Ascending aorta (tissue), 2 donors: ENCODE results near the gene AR. TPM values are rescaled to one million over a fixed set of nuclear protein-coding genes. Genes with fewer than 3 reads are reported as not detected.

Experiments
- DNase-seq, 2 donors: peaks; one replicate each; pipeline ENCODE4 v3.0.0-alpha.2; 2019; ENCODE audit warnings: low spot score in 2 of 2
- H3K27ac ChIP-seq, 2 donors: fragments of 200-600 bp; sonication (generic); one replicate each; pipeline ENCODE4 v1.5.1; 2016 to 2017; ENCODE audit warnings: mild to moderate bottlenecking in 1 of 2
- H3K27me3 ChIP-seq: fragments of 200-600 bp; sonication (generic); one replicate; pipeline ENCODE4 v1.5.1; 2017
- H3K36me3 ChIP-seq, 2 donors: fragments of 200-600 bp; sonication (generic); one replicate each; pipeline ENCODE4 v1.5.1; 2016
- H3K4me1 ChIP-seq, 2 donors: fragments of 200-600 bp; sonication (generic); one replicate each; pipeline ENCODE4 v1.5.1; 2016 to 2017; ENCODE audit warnings: mild to moderate bottlenecking in 1 of 2
- H3K4me3 ChIP-seq, 2 donors: fragments of 200-600 bp; sonication (generic); one replicate each; pipeline ENCODE4 v1.5.1; 2016 to 2017; ENCODE audit warnings: mild to moderate bottlenecking in 1 of 2
- H3K9me3 ChIP-seq, 2 donors: fragments of 200-600 bp; sonication (generic); one replicate each; pipeline ENCODE4 v1.5.1; 2016
- intact Hi-C: fragments of 100-400 bp; cut with DNase I; formaldehyde crosslinking; loops from one replicate; pipeline ENCODE4 v1.15.1; 2023
- total RNA-seq: library from RNA; depleted of rRNA; stranded (reverse); fragments of >200 nt; gene quantifications from one replicate; pipeline ENCODE4 v1.1.0, GENCODE V29; 2016
- TF ChIP-seq, protein P1 (sequence below), 3 experiments: fragments of 200-600 bp in 2 of 3; fragments of 450-650 bp in 1 of 3; sonication (generic) in 2 of 3; IDR thresholded peaks; one replicate each; pipeline ENCODE4 v1.5.1; 2016 to 2019; ENCODE audit warnings: antibody characterized with exemption in 3 of 3, mild to moderate bottlenecking in 1 of 3, moderate library complexity in 1 of 3

The AR gene
- total RNA-seq, 1 donor from 2014 or later = 16.3 TPM

DNA sequence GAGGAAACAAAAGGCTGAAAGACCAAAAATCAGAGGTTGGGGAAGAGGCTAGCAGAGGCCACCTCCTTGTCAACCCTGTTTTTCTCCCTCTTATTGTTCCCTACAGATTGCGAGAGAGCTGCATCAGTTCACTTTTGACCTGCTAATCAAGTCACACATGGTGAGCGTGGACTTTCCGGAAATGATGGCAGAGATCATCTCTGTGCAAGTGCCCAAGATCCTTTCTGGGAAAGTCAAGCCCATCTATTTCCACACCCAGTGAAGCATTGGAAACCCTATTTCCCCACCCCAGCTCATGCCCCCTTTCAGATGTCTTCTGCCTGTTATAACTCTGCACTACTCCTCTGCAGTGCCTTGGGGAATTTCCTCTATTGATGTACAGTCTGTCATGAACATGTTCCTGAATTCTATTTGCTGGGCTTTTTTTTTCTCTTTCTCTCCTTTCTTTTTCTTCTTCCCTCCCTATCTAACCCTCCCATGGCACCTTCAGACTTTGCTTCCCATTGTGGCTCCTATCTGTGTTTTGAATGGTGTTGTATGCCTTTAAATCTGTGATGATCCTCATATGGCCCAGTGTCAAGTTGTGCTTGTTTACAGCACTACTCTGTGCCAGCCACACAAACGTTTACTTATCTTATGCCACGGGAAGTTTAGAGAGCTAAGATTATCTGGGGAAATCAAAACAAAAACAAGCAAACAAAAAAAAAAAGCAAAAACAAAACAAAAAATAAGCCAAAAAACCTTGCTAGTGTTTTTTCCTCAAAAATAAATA, 179.9 kb downstream of the AR start:
- H3K4me1 ChIP-seq = no peaks in the 10 kb centered on the region
- no peaks in the 10 kb centered on the region for H3K9me3 ChIP-seq
- no peaks in the 10 kb centered on the region for H3K36me3 ChIP-seq
- intact Hi-C loops = no loop called here
- no peak for DNase-seq
- no peak overlapping the region for H3K4me3 ChIP-seq
- H3K27ac ChIP-seq = no peak overlapping the region
- H3K27me3 ChIP-seq = no peaks in the 10 kb centered on the region
- TF ChIP-seq, protein P1, sequence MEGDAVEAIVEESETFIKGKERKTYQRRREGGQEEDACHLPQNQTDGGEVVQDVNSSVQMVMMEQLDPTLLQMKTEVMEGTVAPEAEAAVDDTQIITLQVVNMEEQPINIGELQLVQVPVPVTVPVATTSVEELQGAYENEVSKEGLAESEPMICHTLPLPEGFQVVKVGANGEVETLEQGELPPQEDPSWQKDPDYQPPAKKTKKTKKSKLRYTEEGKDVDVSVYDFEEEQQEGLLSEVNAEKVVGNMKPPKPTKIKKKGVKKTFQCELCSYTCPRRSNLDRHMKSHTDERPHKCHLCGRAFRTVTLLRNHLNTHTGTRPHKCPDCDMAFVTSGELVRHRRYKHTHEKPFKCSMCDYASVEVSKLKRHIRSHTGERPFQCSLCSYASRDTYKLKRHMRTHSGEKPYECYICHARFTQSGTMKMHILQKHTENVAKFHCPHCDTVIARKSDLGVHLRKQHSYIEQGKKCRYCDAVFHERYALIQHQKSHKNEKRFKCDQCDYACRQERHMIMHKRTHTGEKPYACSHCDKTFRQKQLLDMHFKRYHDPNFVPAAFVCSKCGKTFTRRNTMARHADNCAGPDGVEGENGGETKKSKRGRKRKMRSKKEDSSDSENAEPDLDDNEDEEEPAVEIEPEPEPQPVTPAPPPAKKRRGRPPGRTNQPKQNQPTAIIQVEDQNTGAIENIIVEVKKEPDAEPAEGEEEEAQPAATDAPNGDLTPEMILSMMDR (IDR thresholded peaks at IDR 0.05) = no peak

DNA sequence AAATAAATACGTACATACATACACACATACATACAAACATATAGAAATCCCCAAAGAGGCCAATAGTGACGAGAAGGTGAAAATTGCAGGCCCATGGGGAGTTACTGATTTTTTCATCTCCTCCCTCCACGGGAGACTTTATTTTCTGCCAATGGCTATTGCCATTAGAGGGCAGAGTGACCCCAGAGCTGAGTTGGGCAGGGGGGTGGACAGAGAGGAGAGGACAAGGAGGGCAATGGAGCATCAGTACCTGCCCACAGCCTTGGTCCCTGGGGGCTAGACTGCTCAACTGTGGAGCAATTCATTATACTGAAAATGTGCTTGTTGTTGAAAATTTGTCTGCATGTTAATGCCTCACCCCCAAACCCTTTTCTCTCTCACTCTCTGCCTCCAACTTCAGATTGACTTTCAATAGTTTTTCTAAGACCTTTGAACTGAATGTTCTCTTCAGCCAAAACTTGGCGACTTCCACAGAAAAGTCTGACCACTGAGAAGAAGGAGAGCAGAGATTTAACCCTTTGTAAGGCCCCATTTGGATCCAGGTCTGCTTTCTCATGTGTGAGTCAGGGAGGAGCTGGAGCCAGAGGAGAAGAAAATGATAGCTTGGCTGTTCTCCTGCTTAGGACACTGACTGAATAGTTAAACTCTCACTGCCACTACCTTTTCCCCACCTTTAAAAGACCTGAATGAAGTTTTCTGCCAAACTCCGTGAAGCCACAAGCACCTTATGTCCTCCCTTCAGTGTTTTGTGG, 180.7 kb downstream of the AR start:
- no peaks in the 10 kb centered on the region for H3K36me3 ChIP-seq
- H3K4me1 ChIP-seq = no peaks in the 10 kb centered on the region
- intact Hi-C loops = no loop called here
- no peak for DNase-seq
- H3K27me3 ChIP-seq = no peaks in the 10 kb centered on the region
- H3K9me3 ChIP-seq = no peaks in the 10 kb centered on the region
- H3K27ac ChIP-seq = no peak overlapping the region
- no peak overlapping the region for H3K4me3 ChIP-seq
- TF ChIP-seq, protein P1 (IDR thresholded peaks at IDR 0.05) = no peak

DNA sequence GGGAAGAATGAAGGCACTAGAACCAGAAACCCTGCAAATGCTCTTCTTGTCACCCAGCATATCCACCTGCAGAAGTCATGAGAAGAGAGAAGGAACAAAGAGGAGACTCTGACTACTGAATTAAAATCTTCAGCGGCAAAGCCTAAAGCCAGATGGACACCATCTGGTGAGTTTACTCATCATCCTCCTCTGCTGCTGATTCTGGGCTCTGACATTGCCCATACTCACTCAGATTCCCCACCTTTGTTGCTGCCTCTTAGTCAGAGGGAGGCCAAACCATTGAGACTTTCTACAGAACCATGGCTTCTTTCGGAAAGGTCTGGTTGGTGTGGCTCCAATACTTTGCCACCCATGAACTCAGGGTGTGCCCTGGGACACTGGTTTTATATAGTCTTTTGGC, 181.7 kb downstream of the AR start:
- H3K27me3 ChIP-seq = no peaks in the 10 kb centered on the region
- no peaks in the 10 kb centered on the region for H3K4me1 ChIP-seq
- H3K4me3 ChIP-seq = no peak overlapping the region
- H3K27ac ChIP-seq = no peak overlapping the region
- intact Hi-C loops = no loop called here
- no peak for DNase-seq
- no peaks in the 10 kb centered on the region for H3K9me3 ChIP-seq
- H3K36me3 ChIP-seq = no peaks in the 10 kb centered on the region
- TF ChIP-seq, protein P1 (IDR thresholded peaks at IDR 0.05) = no peak

DNA sequence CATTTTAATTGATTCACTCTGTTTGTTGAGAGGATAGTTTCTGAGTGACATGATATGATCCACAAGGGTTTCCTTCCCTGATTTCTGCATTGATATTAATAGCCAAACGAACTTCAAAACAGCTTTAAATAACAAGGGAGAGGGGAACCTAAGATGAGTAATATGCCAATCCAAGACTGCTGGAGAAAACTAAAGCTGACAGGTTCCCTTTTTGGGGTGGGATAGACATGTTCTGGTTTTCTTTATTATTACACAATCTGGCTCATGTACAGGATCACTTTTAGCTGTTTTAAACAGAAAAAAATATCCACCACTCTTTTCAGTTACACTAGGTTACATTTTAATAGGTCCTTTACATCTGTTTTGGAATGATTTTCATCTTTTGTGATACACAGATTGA, 182.2 kb downstream of the AR start:
- Histone ChIP-seq H3K27ac (no peak overlapping the region), H3K27me3 (no peaks in the 10 kb centered on the region), H3K9me3 (no peaks in the 10 kb centered on the region), H3K36me3 (no peaks in the 10 kb centered on the region), H3K4me3 (no peak overlapping the region), H3K4me1 (no peaks in the 10 kb centered on the region)
- TF ChIP-seq, protein P1 (IDR thresholded peaks at IDR 0.05) = no peak
- DNase-seq = no peak
- intact Hi-C loops = no loop called here

DNA sequence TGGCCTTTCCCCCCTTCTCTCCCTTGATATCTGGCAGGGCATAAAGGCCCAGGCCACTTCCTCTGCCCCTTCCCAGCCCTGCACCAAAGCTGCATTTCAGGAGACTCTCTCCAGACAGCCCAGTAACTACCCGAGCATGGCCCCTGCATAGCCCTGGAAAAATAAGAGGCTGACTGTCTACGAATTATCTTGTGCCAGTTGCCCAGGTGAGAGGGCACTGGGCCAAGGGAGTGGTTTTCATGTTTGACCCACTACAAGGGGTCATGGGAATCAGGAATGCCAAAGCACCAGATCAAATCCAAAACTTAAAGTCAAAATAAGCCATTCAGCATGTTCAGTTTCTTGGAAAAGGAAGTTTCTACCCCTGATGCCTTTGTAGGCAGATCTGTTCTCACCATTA, 183.8 kb downstream of the AR start:
- Histone ChIP-seq H3K9me3 (no peaks in the 10 kb centered on the region), H3K36me3 (no peaks in the 10 kb centered on the region), H3K27ac (no peak overlapping the region), H3K4me3 (no peak overlapping the region), H3K4me1 (no peaks in the 10 kb centered on the region), H3K27me3 (no peaks in the 10 kb centered on the region)
- DNase-seq = no peak
- intact Hi-C loops = no loop called here
- TF ChIP-seq, protein P1 (IDR thresholded peaks at IDR 0.05) = no peak
